Panc1 (cell line): ENCODE results near the gene ITPKB. TPM values are rescaled to one million over a fixed set of nuclear protein-coding genes. Genes with fewer than 3 reads are reported as not detected.

Experiments
- ATAC-seq: fragments of 200-7000 bp; cut with Tn5 transposase; 2 replicates; pipeline ENCODE4 v1.9.1; 2020; ENCODE audit warnings: mild to moderate bottlenecking, moderate library complexity
- BruUV-seq: library from RNA; stranded (reverse); fragments of 400-500 nt; replicated peaks from 2 replicates; lab custom pipeline; 2021; lab: Mats Ljungman, UMichigan
- CTCF ChIA-PET: fragments of 300-600 bp; sonication (Branson Sonifier 250); formaldehyde crosslinking; loops from one replicate; lab custom pipeline; 2022; ENCODE audit warnings: antibody characterized with exemption; lab: Charles Lee
- POLR2A ChIA-PET: fragments of 300-600 bp; sonication (Branson Sonifier 250); formaldehyde crosslinking; loops from one replicate; lab custom pipeline; 2022; ENCODE audit warnings: antibody characterized with exemption; lab: Charles Lee
- DNase-seq: peaks from one replicate; pipeline ENCODE4 v3.0.0-alpha.2; 2010; ENCODE audit warnings: low read depth, low spot score
- H3K27ac ChIP-seq: 2 replicates; pipeline ENCODE4 v1.5.1; 2011; ENCODE audit warnings: mild to moderate bottlenecking, low read length, inconsistent platforms
- H3K27me3 ChIP-seq: fragments of 200-500 bp; sonication (Bioruptor generic); 2 replicates; pipeline ENCODE4 v1.6.0; 2014; ENCODE audit warnings: low read length, inconsistent platforms; ENCODE audit not compliant: control insufficient read depth, insufficient read depth
- H3K36me3 ChIP-seq: fragments of 200-500 bp; sonication (Bioruptor generic); 2 replicates; pipeline ENCODE4 v1.5.1; 2014; ENCODE audit warnings: inconsistent platforms, mild to moderate bottlenecking, low read length, moderate library complexity; ENCODE audit not compliant: control insufficient read depth, insufficient read depth
- H3K4me1 ChIP-seq: 2 replicates; pipeline ENCODE4 v1.5.1; 2011; ENCODE audit warnings: inconsistent platforms, mild to moderate bottlenecking, low read length, moderate library complexity; ENCODE audit not compliant: control insufficient read depth, insufficient read depth
- H3K4me3 ChIP-seq, 2 experiments: 2 replicates each; pipeline ENCODE4 v1.5.1; 2011 to 2012; ENCODE audit warnings: low read depth in 2 of 2, low read length in 2 of 2, mild to moderate bottlenecking in 2 of 2, inconsistent platforms in 1 of 2, moderate library complexity in 1 of 2
- H3K9me3 ChIP-seq: fragments of 200-500 bp; sonication (Bioruptor generic); 2 replicates; pipeline ENCODE4 v1.5.1; 2014; ENCODE audit warnings: low read depth, mild to moderate bottlenecking, inconsistent platforms, low read length, moderate library complexity; ENCODE audit not compliant: control insufficient read depth, insufficient read depth
- CTCF ChIP-seq: fragments of 450-650 bp; IDR thresholded peaks from 2 replicates; pipeline ENCODE4 v1.5.1; 2017; ENCODE audit warnings: mild to moderate bottlenecking
- POLR2AphosphoS5 ChIP-seq: IDR thresholded peaks from 2 replicates; pipeline ENCODE4 v1.6.1; 2012; ENCODE audit warnings: mild to moderate bottlenecking, low read depth, low read length, moderate library complexity
- REST ChIP-seq, 2 experiments: IDR thresholded peaks; 2 replicates each; pipeline ENCODE4 v1.6.1; 2011 to 2012; ENCODE audit warnings: low read depth in 2 of 2, control low read depth in 1 of 2, low read length in 1 of 2, mild to moderate bottlenecking in 1 of 2, moderate library complexity in 1 of 2; ENCODE audit not compliant: insufficient read depth in 1 of 2
- SIN3A ChIP-seq: IDR thresholded peaks from 2 replicates; pipeline ENCODE4 v1.6.1; 2012; ENCODE audit warnings: low read depth, mild to moderate bottlenecking, low read length, moderate library complexity, borderline replicate concordance; ENCODE audit not compliant: insufficient read depth
- TCF7L2 ChIP-seq: IDR thresholded peaks from 2 replicates; pipeline ENCODE4 v1.6.1; 2011; ENCODE audit warnings: mild to moderate bottlenecking, low read depth, low read length, inconsistent platforms
- in situ Hi-C: cut with HindIII; loops from 2 replicates; pipeline ENCODE4 v1.10.0; 2016; ENCODE audit warnings: low sequenced_read_pairs, low pct_unique_long_range_greater_than_20kb
- intact Hi-C: fragments of 100-400 bp; cut with micrococcal nuclease; formaldehyde crosslinking; loops from one replicate; pipeline ENCODE4 v1.10.0; 2022; ENCODE audit not compliant: unreplicated experiment
- total RNA-seq: library from RNA; stranded (reverse); gene quantifications from one replicate; pipeline ENCODE4 v1.2.1, GENCODE V29; 2021; ENCODE audit not compliant: unreplicated experiment

Gene ITPKB
- total RNA-seq, 1 experiment from 2014 or later, result 10.9 TPM

- CTCF ChIA-PET, result no interaction called here
- in situ Hi-C loops (no loop called here), intact Hi-C loops (no loop called here)
- BruUV-seq, result no TSS peak
- no peaks in the 10 kb centered on the region for H3K9me3 ChIP-seq
- no peaks in the 10 kb centered on the region for H3K4me1 ChIP-seq
- no peak for ATAC-seq
- H3K27ac ChIP-seq, result no peak overlapping the region
- TF ChIP-seq CTCF (no peak), POLR2AphosphoS5 (no peak), REST (IDR thresholded peaks at IDR 0.05; ENCODE audit: insufficient read depth in 1 of 2, low read depth in 2 of 2, low read length in 1 of 2) (no peak), TCF7L2 (no peak), SIN3A (no peak)
- DNase-seq, result no peak
- H3K36me3 ChIP-seq, result no peaks in the 10 kb centered on the region
- no peaks in the 10 kb centered on the region for H3K27me3 ChIP-seq
- H3K4me3 ChIP-seq, result no peak overlapping the region
- POLR2A ChIA-PET, result no interaction called here
Observed at GRCh38 chr1:226696547-226696946, 42.5 kb downstream of the ITPKB start.

GRCh38 chr1:226695335-226695900, 43.7 kb downstream of the ITPKB start:
- H3K9me3 ChIP-seq, result no peaks in the 10 kb centered on the region
- CTCF ChIA-PET, result no interaction called here
- in situ Hi-C loops (no loop called here), intact Hi-C loops (no loop called here)
- BruUV-seq, result no TSS peak
- TF ChIP-seq TCF7L2 (no peak), POLR2AphosphoS5 (no peak), CTCF (no peak), SIN3A (no peak), REST (IDR thresholded peaks at IDR 0.05; ENCODE audit: insufficient read depth in 1 of 2, low read depth in 2 of 2, low read length in 1 of 2) (no peak)
- no peaks in the 10 kb centered on the region for H3K27me3 ChIP-seq
- POLR2A ChIA-PET, result no interaction called here
- no peak overlapping the region for H3K4me3 ChIP-seq
- no peaks in the 10 kb centered on the region for H3K36me3 ChIP-seq
- no peaks in the 10 kb centered on the region for H3K4me1 ChIP-seq
- DNase-seq, result no peak
- no peak for ATAC-seq
- no peak overlapping the region for H3K27ac ChIP-seq
